ENCODE measurements around the gene RPS8.
"Not testable (repeated sequence)": the region's sequence is repeated elsewhere in the genome, so short reads cannot be mapped to it uniquely, and the experiment has no call there.

The RPS8 gene

GRCh38 chr1:44784094-44785028 is 9.0 kb downstream of the RPS8 start:
- FAIRE-seq, result no peak
- no peak for DNase-seq (ENCODE audit: insufficient read length)
- TF ChIP-seq TAF1 (IDR thresholded peaks at IDR 0.05; ENCODE audit: borderline replicate concordance, low read depth, low read length) (peak; percentile 43; the same call in 1 of the 2 replicates), POLR2AphosphoS5 (IDR thresholded peaks at IDR 0.05; ENCODE audit: low read depth, low read length) (no peak; the same call in none of the 2 replicates), POLR2A (IDR thresholded peaks at IDR 0.05; ENCODE audit: low read depth, low read length) (peak; percentile 52; the same call in 1 of the 2 replicates)

DNA sequence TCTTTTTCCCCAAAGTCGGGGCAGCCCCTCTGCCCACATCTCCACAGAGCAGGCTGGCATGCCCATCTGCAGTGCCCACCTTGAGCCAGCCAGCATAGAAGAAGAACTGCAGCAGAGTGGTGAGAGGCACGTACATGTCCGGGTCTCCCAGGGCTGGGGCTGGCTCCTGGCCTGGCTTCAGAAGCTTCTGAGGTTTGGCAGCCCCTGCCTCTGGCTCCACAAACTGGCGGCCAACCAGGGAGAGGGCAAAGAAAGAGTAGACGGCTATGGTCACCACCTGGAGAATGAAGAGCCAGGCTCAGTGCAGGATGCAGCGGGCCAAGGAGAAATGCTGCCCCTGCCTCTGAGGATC is 9.7 kb downstream of the RPS8 start:
- no peak for DNase-seq (ENCODE audit: insufficient read length)
- TF ChIP-seq POLR2A (IDR thresholded peaks at IDR 0.05; ENCODE audit: low read depth, low read length) (no peak), POLR2AphosphoS5 (IDR thresholded peaks at IDR 0.05; ENCODE audit: low read depth, low read length) (no peak), TAF1 (IDR thresholded peaks at IDR 0.05; ENCODE audit: borderline replicate concordance, low read depth, low read length) (no peak)
- FAIRE-seq, result no peak

DNA sequence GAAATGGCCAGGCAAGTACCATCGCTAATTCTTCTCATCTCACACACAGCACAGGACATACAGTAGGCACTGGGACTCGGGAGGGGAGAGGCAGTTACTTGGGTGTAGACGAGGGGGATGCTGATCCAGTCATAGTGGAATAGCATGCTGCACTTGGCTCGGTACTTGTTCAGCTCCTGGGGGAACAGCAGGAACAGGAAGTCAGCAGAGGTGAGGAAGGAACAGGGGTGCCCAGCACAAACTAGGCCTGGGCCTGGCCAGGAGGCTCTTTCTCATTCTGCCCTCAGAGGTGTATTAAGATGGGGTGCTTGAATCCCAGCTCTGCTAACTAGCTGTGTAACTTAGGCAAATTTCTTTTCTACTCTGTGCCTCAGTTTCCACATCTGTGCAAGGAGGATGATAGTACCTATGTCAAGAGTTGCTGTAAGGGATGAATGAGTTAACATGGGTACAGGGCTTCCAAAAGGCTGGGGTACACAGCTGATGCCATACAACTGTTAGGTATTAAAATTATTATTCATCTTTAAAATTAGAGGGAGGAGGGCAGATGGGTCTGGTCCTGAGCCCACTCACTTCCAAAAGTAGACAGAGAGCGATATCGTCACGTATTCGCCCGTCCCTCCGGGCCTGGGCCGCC is 10.3 kb downstream of the RPS8 start:
- TF ChIP-seq POLR2A (IDR thresholded peaks at IDR 0.05; ENCODE audit: low read depth, low read length) (no peak), POLR2AphosphoS5 (IDR thresholded peaks at IDR 0.05; ENCODE audit: low read depth, low read length) (no peak), TAF1 (IDR thresholded peaks at IDR 0.05; ENCODE audit: borderline replicate concordance, low read depth, low read length) (no peak)
- DNase-seq (ENCODE audit: insufficient read length) (no peak), FAIRE-seq (no peak)

GRCh38 chr1:44786138-44786840 is 10.9 kb downstream of the RPS8 start:
- DNase-seq (ENCODE audit: insufficient read length) (peak; percentile 79), FAIRE-seq (peak; percentile 90)
- TF ChIP-seq POLR2AphosphoS5 (IDR thresholded peaks at IDR 0.05; ENCODE audit: low read depth, low read length) (no peak), POLR2A (IDR thresholded peaks at IDR 0.05; ENCODE audit: low read depth, low read length) (no peak), TAF1 (IDR thresholded peaks at IDR 0.05; ENCODE audit: borderline replicate concordance, low read depth, low read length) (0 out of 2 replicates have a peak, but pooled peaks have one; percentile 15)

- DNase-seq (ENCODE audit: insufficient read length), result no peak
- TF ChIP-seq POLR2A (IDR thresholded peaks at IDR 0.05; ENCODE audit: low read depth, low read length) (no peak), TAF1 (IDR thresholded peaks at IDR 0.05; ENCODE audit: borderline replicate concordance, low read depth, low read length) (no peak), POLR2AphosphoS5 (IDR thresholded peaks at IDR 0.05; ENCODE audit: low read depth, low read length) (no peak)
- no peak for FAIRE-seq
These were observed 11.6 kb downstream of the RPS8 start for GRCh38 chr1:44786841-44787426.

DNA sequence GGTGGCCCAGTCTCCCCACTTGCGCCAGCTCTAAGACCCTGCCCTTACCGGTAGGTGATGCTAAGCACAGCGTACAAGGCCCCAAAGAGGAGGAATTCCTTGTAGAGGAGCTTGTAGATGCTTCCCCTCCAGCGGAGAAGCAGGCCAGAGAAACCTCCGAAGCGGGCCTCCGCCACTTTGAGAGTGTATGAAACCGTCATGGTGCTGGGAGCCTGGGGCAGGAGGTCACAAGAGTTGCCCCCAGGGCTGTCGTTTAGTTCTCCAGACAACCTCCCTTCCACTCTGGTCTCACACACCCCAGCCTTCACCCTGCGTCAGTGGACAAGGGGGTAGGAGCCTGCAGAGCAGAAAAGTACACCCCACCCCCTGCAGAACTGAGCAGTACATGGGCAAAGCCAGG is 12.2 kb downstream of the RPS8 start:
- DNase-seq (ENCODE audit: insufficient read length) (no peak), FAIRE-seq (no peak)
- no peak for TF ChIP-seq POLR2AphosphoS5 (IDR thresholded peaks at IDR 0.05; ENCODE audit: low read depth, low read length)
- TF ChIP-seq POLR2A (IDR thresholded peaks at IDR 0.05; ENCODE audit: low read depth, low read length), result no peak
- no peak for TF ChIP-seq TAF1 (IDR thresholded peaks at IDR 0.05; ENCODE audit: borderline replicate concordance, low read depth, low read length)

DNA sequence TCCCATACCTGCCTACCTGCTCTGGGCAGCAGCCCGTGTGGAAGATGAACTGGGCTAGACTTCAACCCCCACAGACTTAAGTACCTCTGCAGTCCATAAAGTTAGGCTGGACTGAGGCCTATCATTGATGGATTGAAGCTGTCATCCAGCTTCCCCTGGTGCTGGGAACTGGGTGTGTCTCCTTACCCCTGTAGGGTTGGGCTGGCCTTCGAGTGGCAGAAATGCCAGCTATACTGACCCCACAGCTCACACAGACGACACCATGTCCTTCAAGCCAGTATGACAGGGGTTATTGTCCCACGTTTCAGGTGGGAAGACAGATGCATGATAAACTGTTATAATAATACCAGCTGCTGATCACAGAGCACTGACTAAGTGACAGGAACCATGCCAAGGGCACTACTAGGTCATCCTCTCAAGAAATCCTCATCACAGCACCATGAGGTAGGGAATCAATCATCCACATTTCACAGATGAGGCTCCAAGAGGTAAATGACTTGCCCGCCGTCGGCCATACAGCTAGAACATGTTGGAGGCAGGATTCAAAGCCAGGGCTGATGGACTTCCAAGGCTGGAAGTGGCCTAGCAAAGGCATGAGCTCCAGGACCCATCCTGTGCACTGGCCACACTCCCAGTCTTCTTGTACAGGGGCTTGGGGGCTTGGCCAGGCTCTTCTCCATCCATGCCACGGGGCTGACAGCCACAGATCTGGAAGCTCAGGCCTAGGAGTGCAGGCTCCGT is 12.9 kb downstream of the RPS8 start, which contains the start of gene BEST4:
TSS of gene BEST4 (minus strand) at position 51 of the 741 bp plus-strand sequence. CDS start 465 bp downstream, outside the sequence.
- TF ChIP-seq POLR2AphosphoS5 (IDR thresholded peaks at IDR 0.05; ENCODE audit: low read depth, low read length) (no peak), POLR2A (IDR thresholded peaks at IDR 0.05; ENCODE audit: low read depth, low read length) (no peak), TAF1 (IDR thresholded peaks at IDR 0.05; ENCODE audit: borderline replicate concordance, low read depth, low read length) (no peak)
- no peak for DNase-seq (ENCODE audit: insufficient read length)
- no peak for FAIRE-seq

GRCh38 chr1:44790968-44791801 is 15.8 kb downstream of the RPS8 start:
- no peak for FAIRE-seq
- TF ChIP-seq POLR2AphosphoS5 (IDR thresholded peaks at IDR 0.05; ENCODE audit: low read depth, low read length), result no peak
- no peak for TF ChIP-seq POLR2A (IDR thresholded peaks at IDR 0.05; ENCODE audit: low read depth, low read length)
- no peak for TF ChIP-seq TAF1 (IDR thresholded peaks at IDR 0.05; ENCODE audit: borderline replicate concordance, low read depth, low read length)

DNA sequence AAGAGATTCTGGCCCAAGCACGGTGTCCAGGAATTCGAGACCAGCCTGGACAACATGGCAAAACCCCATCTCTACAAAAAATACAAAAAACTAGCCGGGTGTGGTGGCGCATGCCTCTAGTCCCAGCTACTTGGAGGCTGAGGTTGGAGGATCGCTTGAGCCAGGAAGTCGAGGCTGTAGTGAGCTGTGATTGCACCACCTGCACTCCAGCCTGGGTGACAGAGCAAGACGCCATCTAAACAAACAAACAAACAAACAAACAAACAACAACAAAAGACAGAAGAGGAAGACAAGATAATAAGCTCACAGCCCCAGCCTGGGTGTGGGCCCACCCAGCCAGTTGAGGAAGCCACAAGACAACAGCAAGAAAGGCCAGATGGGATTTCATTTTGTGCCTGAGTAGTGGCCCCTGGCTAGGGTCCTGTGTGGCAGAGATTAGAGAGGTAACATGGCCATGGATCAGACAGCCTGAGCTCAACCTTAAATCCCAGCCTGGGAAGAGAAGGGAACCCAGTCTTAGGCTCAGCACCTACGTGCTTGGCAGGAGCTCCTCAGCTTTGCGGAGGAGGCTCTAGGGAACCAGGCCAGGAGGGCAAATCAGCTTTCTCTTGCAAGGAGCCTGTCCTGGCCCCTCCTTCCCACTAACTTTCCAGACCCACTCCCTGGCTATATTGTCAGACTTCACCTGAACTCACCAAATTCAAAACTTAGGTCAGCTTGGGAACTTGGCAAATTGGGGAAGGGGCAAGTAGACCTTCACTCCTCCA is 17.6 kb downstream of the RPS8 start:
- no peak for TF ChIP-seq TAF1 (IDR thresholded peaks at IDR 0.05; ENCODE audit: borderline replicate concordance, low read depth, low read length)
- TF ChIP-seq POLR2A (IDR thresholded peaks at IDR 0.05; ENCODE audit: low read depth, low read length), result no peak
- TF ChIP-seq POLR2AphosphoS5 (IDR thresholded peaks at IDR 0.05; ENCODE audit: low read depth, low read length), result no peak
- FAIRE-seq (no peak), DNase-seq (ENCODE audit: insufficient read length) (no peak)

More at GRCh38 chr1:44790968-44791801, 15.8 kb downstream of the RPS8 start:
- DNase-seq (ENCODE audit: insufficient read length), result no peak

DNA sequence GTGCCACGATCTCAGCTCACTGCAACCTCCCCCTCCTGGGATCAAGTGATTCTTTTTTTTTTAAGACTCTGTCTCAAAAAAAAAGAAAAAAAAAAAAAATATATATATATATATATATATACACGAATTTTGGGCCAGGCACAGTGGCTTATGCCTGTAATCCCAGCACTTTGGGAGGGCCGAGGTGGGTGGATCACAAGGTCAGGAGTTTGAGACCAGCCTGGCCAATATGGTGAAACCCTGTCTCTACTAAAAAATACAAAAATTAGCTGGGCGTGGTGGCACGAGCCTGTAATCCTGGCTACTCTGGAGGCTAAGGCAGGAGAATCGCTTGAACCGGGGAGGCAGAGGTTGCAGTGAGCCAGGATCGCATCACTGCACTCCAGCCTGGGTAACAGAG is 22.5 kb downstream of the RPS8 start:
- DNase-seq (ENCODE audit: insufficient read length); FAIRE-seq: not testable (repeated sequence)
